Heart left ventricle (tissue), 16 donors: ENCODE results near the gene PCNX4. TPM values are rescaled to one million over a fixed set of nuclear protein-coding genes. Genes with fewer than 3 reads are reported as not detected.

ENCODE experiments used
- ATAC-seq, 4 donors: fragments of 200-7000 bp; cut with Tn5 transposase; one replicate each; pipeline ENCODE4 v1.9.1; 2020 to 2022; ENCODE audit warnings: moderate library complexity in 4 of 4, mild to moderate bottlenecking in 3 of 4, moderate number of reproducible peaks in 1 of 4
- DNase-seq, 5 donors: peaks; one replicate each; pipeline ENCODE4 v3.0.0-alpha.2; 2020
- H3K27ac ChIP-seq, 12 donors: fragments of 200-600 bp; sonication (generic) in 4 of 12; one replicate each; pipeline versions ENCODE4 v1.5.0 to v1.8.0; 2016 to 2022; ENCODE audit warnings: mild to moderate bottlenecking in 2 of 12
- H3K27me3 ChIP-seq, 9 donors: fragments of 200-600 bp; sonication (generic) in 2 of 9; one replicate each; pipeline versions ENCODE4 v1.5.1 to v1.8.0; 2016 to 2022; ENCODE audit warnings: mild to moderate bottlenecking in 3 of 9
- H3K36me3 ChIP-seq, 9 donors: fragments of 200-600 bp; sonication (generic) in 2 of 9; one replicate each; pipeline versions ENCODE4 v1.5.0 to v1.8.0; 2018 to 2022; ENCODE audit warnings: mild to moderate bottlenecking in 2 of 9
- H3K4me1 ChIP-seq, 12 donors: fragments of 200-600 bp; sonication (generic) in 4 of 12; one replicate each; pipeline versions ENCODE4 v1.5.0 to v1.8.0; 2016 to 2022; ENCODE audit warnings: mild to moderate bottlenecking in 3 of 12
- H3K4me3 ChIP-seq, 12 donors: fragments of 200-600 bp; sonication (generic) in 4 of 12; one replicate each; pipeline versions ENCODE4 v1.5.0 to v1.8.0; 2017 to 2022; ENCODE audit warnings: mild to moderate bottlenecking in 9 of 12, moderate library complexity in 4 of 12
- H3K9me3 ChIP-seq, 12 donors: fragments of 200-600 bp; sonication (generic) in 4 of 12; one replicate each; pipeline versions ENCODE4 v1.5.0 to v1.8.0; 2016 to 2022; ENCODE audit warnings: mild to moderate bottlenecking in 1 of 12
- CTCF ChIP-seq, 12 donors: fragments of 200-600 bp; sonication (generic) in 4 of 12; IDR thresholded peaks; one replicate each; pipeline versions ENCODE4 v1.5.0 to v1.8.0; 2018 to 2022; ENCODE audit warnings: antibody characterized with exemption in 12 of 12, mild to moderate bottlenecking in 5 of 12
- POLR2A ChIP-seq, 2 donors: fragments of 450-650 bp; IDR thresholded peaks; one replicate each; pipeline ENCODE4 v1.6.1; 2017; ENCODE audit warnings: antibody characterized with exemption in 2 of 2, mild to moderate bottlenecking in 2 of 2, moderate library complexity in 2 of 2
- WGBS, 4 donors: extraction: QIAGEN DNeasy Blood & Tissue Kit in 2 of 4; methylation state at CpG; one replicate each; pipeline versions ENCODE4 v1.1.5 to v1.1.7; 2013 to 2018; 5-methylcytosine and 5-hydroxymethylcytosine counted together
- intact Hi-C, 10 donors: fragments of 100-400 bp; cut with DNase I; formaldehyde crosslinking; loops; one replicate each; pipeline versions ENCODE4 v1.11.1 to v1.14.2; 2022
- polyA plus RNA-seq, 2 donors: library from polyadenylated mRNA; stranded (reverse); fragments of 200-250 nt; gene quantifications; one replicate each; pipeline ENCODE4 v1.2.3, GENCODE V29; 2013
- total RNA-seq, 9 donors: library from RNA; depleted of rRNA in 2 of 9; stranded (reverse); fragments of >200 nt in 2 of 9; fragmentation: NEBNext Ultra II Directional in 3 of 9; extraction: Animal tissue kit (Norgen Biotek cat#: 25700) in 3 of 9; gene quantifications; one replicate each; pipeline versions ENCODE4 v1.1.0 to v1.2.4, GENCODE V29; 2016 to 2023
- donor health status: ischemic (EF 13 %, LVEDD 7.1; RV severe dilation, severe dysfunction).
- donor health status: healthy with polysubstance abuse.
- donor health status: DM: no; HTN: yes; CAD: no.
- donor health status: DM: no; HTN: no; CAD: no.
- donor health status: ischemic (EF 25% LVEDD 6.9; RV normal size, moderate dysfunction).
- donor health status: ischemic (EF 25% LVEDD 5.7; RV mildly dilated, moderate dysfunction).
- donor health status: healthy.
- donor health status: DM: yes; HTN: yes; CAD: no.
- donor health status: ischemic (EF 35%, LVEDD 5.7; RV mildly dilated, moderate dysfunction).
- donor health status: nonischemic (EF 11% LVEDD 7.7; RV severe dilation, severe dysfunction).
- donor health status: DM: yes; HTN: yes; CAD: no.
- donor health status: PGD.
- donor health status: ischemic (EF 29% LVEDD 5.4; RV normal size, mild dysfunction).
- donor health status: nonischemic (EF 23%, LVEDD 6.1; RV moderate dilation, normal function).

The PCNX4 gene
- total and polyA plus RNA-seq, 11 donors = 19.7 to 56.2 (median 32.4) TPM

- Histone ChIP-seq H3K9me3 (peaks cover 0 to 9% (median 0%) of the 10 kb centered on the region in 12 donors), H3K36me3 (no peaks in the 10 kb centered on the region), H3K4me1 (peaks cover 0 to 6% (median 0%) of the 10 kb centered on the region in 12 donors), H3K27me3 (no peaks in the 10 kb centered on the region), H3K4me3 (no peak overlapping the region), H3K27ac (no peak overlapping the region)
- WGBS, 4 donors = 51 to 61% (median 56%) methylated on average over 5 of the region's 5 CpGs
- no peak for DNase-seq
- TF ChIP-seq CTCF (IDR thresholded peaks at IDR 0.05) = no peak
- no peak for TF ChIP-seq POLR2A (IDR thresholded peaks at IDR 0.05)
- intact Hi-C loops = loop anchor here (1.0 to 10.0 kb wide), 11 partner anchors 118 to 700 kb away; partner anchors contain the start of genes JKAMP (in 1 of the 10) and L3HYPDH (in 1 of the 10)
- no peak for ATAC-seq
These were observed 93.3 kb downstream of the PCNX4 start for GRCh38 chr14:60184905-60185555.

GRCh38 chr14:60188115-60188514 is 96.4 kb downstream of the PCNX4 start:
- DNase-seq (no peak), ATAC-seq (peak in 3 of 4 donors; percentile 45 to 64 (median 55))
- Histone ChIP-seq H3K27ac (no peak overlapping the region), H3K36me3 (no peaks in the 10 kb centered on the region), H3K27me3 (no peaks in the 10 kb centered on the region), H3K9me3 (no peaks in the 10 kb centered on the region), H3K4me1 (peaks cover 0 to 6% (median 0%) of the 10 kb centered on the region in 12 donors), H3K4me3 (no peak overlapping the region)
- WGBS, 4 donors = 41 to 49% (median 45%) methylated on average over 3 of the region's 3 CpGs
- peak in 5 of 12 donors; percentile 4 to 23 (median 15) for TF ChIP-seq CTCF (IDR thresholded peaks at IDR 0.05)
- no peak for TF ChIP-seq POLR2A (IDR thresholded peaks at IDR 0.05)
- intact Hi-C loops = loop anchor here in 6 of 10 donors (5.0 to 10.0 kb wide), 5 partner anchors 126 to 703 kb away; partner anchors contain the start of genes JKAMP (in 1 of the 6) and L3HYPDH (in 1 of the 6)

GRCh38 chr14:60188696-60189095 is 97.0 kb downstream of the PCNX4 start:
- ATAC-seq = no peak
- Histone ChIP-seq H3K27me3 (no peaks in the 10 kb centered on the region), H3K36me3 (no peaks in the 10 kb centered on the region), H3K4me3 (no peak overlapping the region), H3K27ac (no peak overlapping the region), H3K4me1 (peaks cover 0 to 4% (median 0%) of the 10 kb centered on the region in 12 donors), H3K9me3 (no peaks in the 10 kb centered on the region)
- TF ChIP-seq CTCF (IDR thresholded peaks at IDR 0.05) (no peak), POLR2A (IDR thresholded peaks at IDR 0.05) (no peak)
- DNase-seq = no peak
- WGBS, 4 donors = 81 to 90% (median 87%) methylated on average over 1 of the region's 1 CpG
- intact Hi-C loops = loop anchor here in 6 of 10 donors (5.0 to 10.0 kb wide), 5 partner anchors 126 to 704 kb away; partner anchors contain the start of genes JKAMP (in 1 of the 6) and L3HYPDH (in 1 of the 6)
